PC-3 (cell line): ENCODE measurements around the gene ZCCHC24. TPM values are rescaled to one million over a fixed set of nuclear protein-coding genes. Genes with fewer than 3 reads are reported as not detected.
A peak's percentile ranks its signal among the peaks of the same experiment; 100 is the strongest.

Experiments
- ATAC-seq: fragments of 200-7000 bp; cut with Tn5 transposase; 2 replicates; pipeline ENCODE4 v1.9.1; 2020; ENCODE audit warnings: mild to moderate bottlenecking, moderate library complexity
- BruUV-seq: library from RNA; stranded (reverse); fragments of 400-500 nt; replicated peaks from 2 replicates; lab custom pipeline; 2021; lab: Mats Ljungman, UMichigan
- CTCF ChIA-PET: fragments of 300-600 bp; sonication (Branson Sonifier 250); formaldehyde crosslinking; loops from one replicate; lab custom pipeline; 2022; ENCODE audit warnings: antibody characterized with exemption; lab: Charles Lee
- POLR2A ChIA-PET: fragments of 300-600 bp; sonication (Branson Sonifier 250); formaldehyde crosslinking; loops from one replicate; lab custom pipeline; 2022; ENCODE audit warnings: antibody characterized with exemption; ENCODE audit not compliant: unreplicated experiment; lab: Charles Lee
- DNase-seq: peaks from one replicate; pipeline ENCODE4 v3.0.0-alpha.2; 2015
- H2AFZ ChIP-seq: fragments of 300-600 bp; sonication (generic); 2 replicates; pipeline ENCODE4 v1.6.0; 2016; ENCODE audit warnings: antibody characterized with exemption, low read length
- H3F3A ChIP-seq: fragments of 300-600 bp; sonication (generic); one replicate; pipeline ENCODE4 v1.6.0; 2017; ENCODE audit warnings: antibody characterized with exemption, low read length, control low read depth, mild to moderate bottlenecking; ENCODE audit not compliant: unreplicated experiment
- H3K27ac ChIP-seq: fragments of 300-600 bp; sonication (generic); 2 replicates; pipeline ENCODE4 v1.5.1; 2016; ENCODE audit warnings: mild to moderate bottlenecking, low read length
- H3K27me3 ChIP-seq: fragments of 300-600 bp; sonication (generic); 2 replicates; pipeline ENCODE4 v1.6.1; 2016; ENCODE audit warnings: low read length, mixed read lengths
- H3K36me3 ChIP-seq: fragments of 300-600 bp; sonication (generic); 2 replicates; pipeline ENCODE4 v1.6.1; 2016; ENCODE audit warnings: low read depth, mixed run types, low read length, mixed read lengths
- H3K4me1 ChIP-seq: fragments of 300-600 bp; sonication (generic); 2 replicates; pipeline ENCODE4 v1.5.1; 2016; ENCODE audit warnings: low read length; ENCODE audit not compliant: insufficient read depth
- H3K4me2 ChIP-seq: fragments of 300-600 bp; sonication (generic); 2 replicates; pipeline ENCODE4 v1.6.0; 2016; ENCODE audit warnings: low read length
- H3K4me3 ChIP-seq: fragments of 300-600 bp; sonication (generic); 2 replicates; pipeline ENCODE4 v1.5.1; 2016; ENCODE audit warnings: mild to moderate bottlenecking, low read length, mixed read lengths
- H3K79me2 ChIP-seq: fragments of 300-600 bp; sonication (generic); 2 replicates; pipeline ENCODE4 v1.6.1; 2017; ENCODE audit warnings: low read length, mixed read lengths
- H3K9ac ChIP-seq: fragments of 300-600 bp; sonication (generic); 2 replicates; pipeline ENCODE4 v1.6.0; 2016; ENCODE audit warnings: mild to moderate bottlenecking, low read length
- H3K9me2 ChIP-seq: fragments of 300-600 bp; sonication (generic); replicated peaks from 2 replicates; pipeline ENCODE4 v1.6.1; 2016; ENCODE audit warnings: mixed run types, low read length, mixed read lengths
- H3K9me3 ChIP-seq: fragments of 300-600 bp; sonication (generic); 2 replicates; pipeline ENCODE4 v1.6.1; 2016; ENCODE audit warnings: low read length, mixed read lengths
- H4K20me1 ChIP-seq: fragments of 300-600 bp; sonication (generic); 2 replicates; pipeline ENCODE4 v1.6.1; 2016; ENCODE audit warnings: low read length, mixed read lengths
- CTCF ChIP-seq: fragments of 300-600 bp; sonication (generic); conservative IDR thresholded peaks from 2 replicates; pipeline ENCODE4 v1.5.1; 2017; ENCODE audit warnings: antibody characterized with exemption, low read depth, mild to moderate bottlenecking, low read length
- EZH2 ChIP-seq: fragments of 300-600 bp; sonication (generic); IDR thresholded peaks from one replicate; pipeline ENCODE4 v1.6.1; 2017; ENCODE audit warnings: antibody characterized with exemption, mild to moderate bottlenecking, low read length; ENCODE audit not compliant: unreplicated experiment
- EZH2phosphoT487 ChIP-seq: fragments of 300-600 bp; sonication (generic); IDR thresholded peaks from 2 replicates; pipeline ENCODE4 v1.6.1; 2018; ENCODE audit warnings: mild to moderate bottlenecking, antibody characterized with exemption, low read length, borderline replicate concordance
- intact Hi-C: fragments of 100-400 bp; cut with micrococcal nuclease; formaldehyde crosslinking; loops from 2 replicates; pipeline ENCODE4 v1.9.0; 2023
- total RNA-seq: library from RNA; depleted of rRNA; stranded (reverse); fragments of >200 nt; gene quantifications from 2 replicates; pipeline ENCODE4 v1.2.3, GENCODE V29; 2014

Gene ZCCHC24
- total RNA-seq, 1 experiment from 2014 or later = 32.9 TPM

GRCh38 chr10:79350407-79351154, 94.8 kb downstream of the ZCCHC24 start:
- H3F3A ChIP-seq = peaks cover 12% of the 10 kb centered on the region
- no peak for TF ChIP-seq CTCF
- TF ChIP-seq EZH2 = no peak
- no peak for TF ChIP-seq EZH2phosphoT487
- no peak overlapping the region for H3K27ac ChIP-seq
- H4K20me1 ChIP-seq = peaks cover 76% of the 10 kb centered on the region
- peaks cover 73% of the 10 kb centered on the region for H3K79me2 ChIP-seq
- DNase-seq = no peak
- H3K36me3 ChIP-seq = peaks cover 73% of the 10 kb centered on the region
- intact Hi-C loops = no loop called here
- POLR2A ChIA-PET = interaction anchor here (0.6 kb wide), 1 partner anchor 100 kb away, joined by 10 read pairs; no protein-coding TSS in a partner anchor
- H3K27me3 ChIP-seq = no peaks in the 10 kb centered on the region
- no peaks in the 10 kb centered on the region for H3K9me3 ChIP-seq
- ATAC-seq = no peak
- no peak overlapping the region for H3K9ac ChIP-seq
- peak overlapping the region; percentile 69; the same call in 1 of the 2 replicates for H3K4me3 ChIP-seq
- CTCF ChIA-PET = interaction anchor here (1.0 kb wide), 1 partner anchor 118 kb away, joined by 10 read pairs; no protein-coding TSS in a partner anchor
- H3K9me2 ChIP-seq = no peaks in the 10 kb centered on the region
- H3K4me1 ChIP-seq = peaks cover 37% of the 10 kb centered on the region
- no TSS peak for BruUV-seq
- H2AFZ ChIP-seq = no peak overlapping the region
- H3K4me2 ChIP-seq = 0 out of 2 replicates have a peak overlapping the region, but pooled peaks have one; percentile 82

- no peak overlapping the region for H3K9ac ChIP-seq
- BruUV-seq = no TSS peak
- DNase-seq = no peak
- intact Hi-C loops = no loop called here
- H2AFZ ChIP-seq = no peak overlapping the region
- peak overlapping the region; percentile 82 for H3K4me2 ChIP-seq
- H3K4me1 ChIP-seq = peaks cover 37% of the 10 kb centered on the region
- no peak for TF ChIP-seq EZH2
- TF ChIP-seq CTCF = no peak
- no peak for TF ChIP-seq EZH2phosphoT487
- peak overlapping the region; percentile 69 for H3K4me3 ChIP-seq
- ChIA-PET POLR2A (no interaction called here), CTCF (no interaction called here)
- H3K79me2 ChIP-seq = peaks cover 73% of the 10 kb centered on the region
- no peaks in the 10 kb centered on the region for H3K27me3 ChIP-seq
- peaks cover 69% of the 10 kb centered on the region for H4K20me1 ChIP-seq
- H3K9me3 ChIP-seq = no peaks in the 10 kb centered on the region
- no peak for ATAC-seq
- H3K36me3 ChIP-seq = peaks cover 66% of the 10 kb centered on the region
- peaks cover 11% of the 10 kb centered on the region for H3F3A ChIP-seq
- H3K9me2 ChIP-seq = no peaks in the 10 kb centered on the region
- H3K27ac ChIP-seq = no peak overlapping the region
Observed at GRCh38 chr10:79349766-79350406, 95.5 kb downstream of the ZCCHC24 start.
